HEK293 (cell line): Measurements from ENCODE around the gene AMOTL1.

ENCODE experiments used
- CTCF ChIA-PET: fragments of 350-600 bp; formaldehyde crosslinking; extraction: SDS; loops from one replicate; lab custom pipeline; 2021; ENCODE audit warnings: antibody characterized with exemption; lab: Yijun Ruan, JAX
- POLR2A ChIA-PET: fragments of 300-600 bp; formaldehyde crosslinking; extraction: SDS; loops from one replicate; lab custom pipeline; 2020; ENCODE audit warnings: antibody characterized with exemption, inconsistent platforms; lab: Yijun Ruan, JAX
- H3K27ac ChIP-seq: fragments of 200-500 bp; sonication (Bioruptor generic); 2 replicates; pipeline ENCODE4 v1.5.1; 2014; ENCODE audit warnings: low read depth, low read length, control low read depth, inconsistent platforms; ENCODE audit errors: extremely low read depth
- H3K36me3 ChIP-seq, 2 experiments: fragments of 200-500 bp in 1 of 2; sonication (Bioruptor generic) in 1 of 2; 1 replicate in 1 of 2; 2 replicates in 1 of 2; pipeline ENCODE4 v1.5.1; 2014 to 2017; ENCODE audit warnings: inconsistent platforms in 2 of 2, low read length in 2 of 2; ENCODE audit not compliant: control insufficient read depth in 2 of 2, insufficient read depth in 1 of 2
- H3K4me1 ChIP-seq: fragments of 200-500 bp; sonication (Bioruptor generic); 2 replicates; pipeline ENCODE4 v1.5.1; 2014; ENCODE audit warnings: mild to moderate bottlenecking, low read length, inconsistent platforms; ENCODE audit not compliant: control insufficient read depth, insufficient read depth
- H3K4me3 ChIP-seq: 2 replicates; pipeline ENCODE4 v1.5.1; 2011; ENCODE audit warnings: low read depth, mild to moderate bottlenecking, control low read depth, low read length, moderate library complexity
- H3K9me3 ChIP-seq: fragments of 200-500 bp; sonication (Bioruptor generic); 2 replicates; pipeline ENCODE4 v1.5.1; 2014; ENCODE audit warnings: low read depth, low read length, inconsistent platforms; ENCODE audit not compliant: control insufficient read depth, insufficient read depth
- BCL6B ChIP-seq: fragments of 450-650 bp; formaldehyde crosslinking; IDR thresholded peaks from 2 replicates; pipeline ENCODE4 v1.5.1; 2017; ENCODE audit warnings: missing biosample characterization, missing genetic modification characterization
- GLI2 ChIP-seq: fragments of 450-650 bp; formaldehyde crosslinking; IDR thresholded peaks from 2 replicates; pipeline ENCODE4; 2017; ENCODE audit warnings: missing biosample characterization, missing genetic modification characterization, low read depth, borderline replicate concordance
- KLF7 ChIP-seq: fragments of 450-650 bp; formaldehyde crosslinking; IDR thresholded peaks from 2 replicates; pipeline ENCODE4 v1.5.1; 2016; ENCODE audit warnings: missing biosample characterization, missing genetic modification characterization, borderline replicate concordance
- KLF8 ChIP-seq: fragments of 450-650 bp; formaldehyde crosslinking; IDR thresholded peaks from 2 replicates; pipeline ENCODE4 v1.5.1; 2016; ENCODE audit warnings: missing biosample characterization, missing genetic modification characterization
- OVOL3 ChIP-seq: fragments of 450-650 bp; formaldehyde crosslinking; IDR thresholded peaks from 2 replicates; pipeline ENCODE4 v1.5.1; 2016; ENCODE audit warnings: missing biosample characterization, missing genetic modification characterization
- ZBTB17 ChIP-seq: fragments of 450-650 bp; formaldehyde crosslinking; IDR thresholded peaks from 2 replicates; pipeline ENCODE4 v1.5.1; 2016; ENCODE audit warnings: missing biosample characterization, missing genetic modification characterization
- ZBTB48 ChIP-seq: fragments of 450-650 bp; formaldehyde crosslinking; IDR thresholded peaks from 2 replicates; pipeline ENCODE4 v1.5.1; 2016; ENCODE audit warnings: missing biosample characterization, missing genetic modification characterization
- ZFP41 ChIP-seq: fragments of 450-650 bp; formaldehyde crosslinking; IDR thresholded peaks from 2 replicates; pipeline ENCODE4 v1.5.1; 2016; ENCODE audit warnings: missing biosample characterization, missing genetic modification characterization, borderline replicate concordance
- ZFP69B ChIP-seq: fragments of 450-650 bp; formaldehyde crosslinking; IDR thresholded peaks from 2 replicates; pipeline ENCODE4 v1.5.1; 2016; ENCODE audit warnings: missing biosample characterization, missing genetic modification characterization
- ZNF175 ChIP-seq: fragments of 450-650 bp; formaldehyde crosslinking; IDR thresholded peaks from 2 replicates; pipeline ENCODE4 v1.5.1; 2016; ENCODE audit warnings: missing biosample characterization, missing genetic modification characterization
- ZNF19 ChIP-seq: fragments of 450-650 bp; formaldehyde crosslinking; IDR thresholded peaks from 2 replicates; pipeline ENCODE4; 2016; ENCODE audit warnings: missing biosample characterization, missing genetic modification characterization, low read depth
- ZNF266 ChIP-seq: fragments of 450-650 bp; formaldehyde crosslinking; IDR thresholded peaks from 2 replicates; pipeline ENCODE4 v1.5.1; 2016; ENCODE audit warnings: missing biosample characterization, missing genetic modification characterization, low read depth
- ZNF311 ChIP-seq: fragments of 450-650 bp; formaldehyde crosslinking; IDR thresholded peaks from 2 replicates; pipeline ENCODE4 v1.5.1; 2017; ENCODE audit warnings: missing biosample characterization, missing genetic modification characterization, borderline replicate concordance
- ZNF37A ChIP-seq: fragments of 450-650 bp; IDR thresholded peaks from 2 replicates; pipeline ENCODE4 v1.5.1; 2018; ENCODE audit warnings: missing biosample characterization, missing genetic modification characterization
- ZNF391 ChIP-seq: fragments of 450-650 bp; formaldehyde crosslinking; IDR thresholded peaks from 2 replicates; pipeline ENCODE4 v1.5.1; 2016; ENCODE audit warnings: low read depth, missing biosample characterization, missing genetic modification characterization, borderline replicate concordance
- ZNF398 ChIP-seq: fragments of 450-650 bp; formaldehyde crosslinking; IDR thresholded peaks from 2 replicates; pipeline ENCODE4 v1.5.1; 2017; ENCODE audit warnings: missing biosample characterization, missing genetic modification characterization
- ZNF404 ChIP-seq: fragments of 450-650 bp; formaldehyde crosslinking; IDR thresholded peaks from 2 replicates; pipeline ENCODE4 v1.5.1; 2017; ENCODE audit warnings: missing biosample characterization, missing genetic modification characterization
- ZNF416 ChIP-seq: fragments of 450-650 bp; formaldehyde crosslinking; IDR thresholded peaks from 2 replicates; pipeline ENCODE4 v1.5.1; 2016; ENCODE audit warnings: missing biosample characterization, missing genetic modification characterization
- ZNF514 ChIP-seq: fragments of 450-650 bp; formaldehyde crosslinking; IDR thresholded peaks from 2 replicates; pipeline ENCODE4 v1.5.1; 2016; ENCODE audit warnings: missing biosample characterization, missing genetic modification characterization
- ZNF549 ChIP-seq: fragments of 450-650 bp; IDR thresholded peaks from 2 replicates; pipeline ENCODE4 v1.5.1; 2018; ENCODE audit warnings: missing biosample characterization, missing genetic modification characterization, mild to moderate bottlenecking, inconsistent platforms, moderate library complexity
- ZNF660 ChIP-seq: fragments of 450-650 bp; IDR thresholded peaks from 2 replicates; pipeline ENCODE4 v1.5.1; 2018; ENCODE audit warnings: missing biosample characterization, mild to moderate bottlenecking, missing genetic modification characterization
- ZNF785 ChIP-seq: fragments of 450-650 bp; formaldehyde crosslinking; IDR thresholded peaks from 2 replicates; pipeline ENCODE4 v1.5.1; 2016; ENCODE audit warnings: missing biosample characterization, missing genetic modification characterization
- TF ChIP-seq, protein P1 (sequence below): fragments of 450-650 bp; formaldehyde crosslinking; IDR thresholded peaks from 2 replicates; pipeline ENCODE4 v1.5.1; 2017; ENCODE audit warnings: missing biosample characterization, missing genetic modification characterization
- TF ChIP-seq, protein P2 (sequence below): IDR thresholded peaks from 2 replicates; pipeline ENCODE4 v1.6.1; 2011; ENCODE audit warnings: mild to moderate bottlenecking, low read depth, low read length, borderline replicate concordance

The AMOTL1 gene

GRCh38 chr11:94884376-94884775, 116.2 kb downstream of the AMOTL1 start (continued):
- TF ChIP-seq ZNF398 (tag by site-specific recombination): no peak
- no peak for TF ChIP-seq ZFP41
- TF ChIP-seq ZNF266 (tag by site-specific recombination): no peak

GRCh38 chr11:94885133-94885532, 117.0 kb downstream of the AMOTL1 start:
- Histone ChIP-seq H3K9me3 (no peaks in the 10 kb centered on the region), H3K4me3 (no peak overlapping the region), H3K4me1 (no peaks in the 10 kb centered on the region), H3K27ac (no peak overlapping the region), H3K36me3 (peaks cover 0 to 25% of the 10 kb centered on the region in 2 experiments; a peak in 1 of 3 replicates)
- POLR2A ChIA-PET: no interaction called here
- CTCF ChIA-PET: interaction anchor here (0.9 to 4.4 kb wide), 3 partner anchors 12 to 262 kb away, joined by 3 to 15 read pairs (median 8); no protein-coding TSS in a partner anchor
- TF ChIP-seq ZNF311 (tag by site-specific recombination): no peak
- no peak for TF ChIP-seq ZNF660 (tag by site-specific recombination)
- TF ChIP-seq ZNF785 (tag by site-specific recombination): no peak
- TF ChIP-seq KLF8: no peak
- TF ChIP-seq, protein P1, sequence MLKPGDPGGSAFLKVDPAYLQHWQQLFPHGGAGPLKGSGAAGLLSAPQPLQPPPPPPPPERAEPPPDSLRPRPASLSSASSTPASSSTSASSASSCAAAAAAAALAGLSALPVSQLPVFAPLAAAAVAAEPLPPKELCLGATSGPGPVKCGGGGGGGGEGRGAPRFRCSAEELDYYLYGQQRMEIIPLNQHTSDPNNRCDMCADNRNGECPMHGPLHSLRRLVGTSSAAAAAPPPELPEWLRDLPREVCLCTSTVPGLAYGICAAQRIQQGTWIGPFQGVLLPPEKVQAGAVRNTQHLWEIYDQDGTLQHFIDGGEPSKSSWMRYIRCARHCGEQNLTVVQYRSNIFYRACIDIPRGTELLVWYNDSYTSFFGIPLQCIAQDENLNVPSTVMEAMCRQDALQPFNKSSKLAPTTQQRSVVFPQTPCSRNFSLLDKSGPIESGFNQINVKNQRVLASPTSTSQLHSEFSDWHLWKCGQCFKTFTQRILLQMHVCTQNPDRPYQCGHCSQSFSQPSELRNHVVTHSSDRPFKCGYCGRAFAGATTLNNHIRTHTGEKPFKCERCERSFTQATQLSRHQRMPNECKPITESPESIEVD (tag by site-specific recombination): no peak
- TF ChIP-seq GLI2 (tag by site-specific recombination): no peak

DNA sequence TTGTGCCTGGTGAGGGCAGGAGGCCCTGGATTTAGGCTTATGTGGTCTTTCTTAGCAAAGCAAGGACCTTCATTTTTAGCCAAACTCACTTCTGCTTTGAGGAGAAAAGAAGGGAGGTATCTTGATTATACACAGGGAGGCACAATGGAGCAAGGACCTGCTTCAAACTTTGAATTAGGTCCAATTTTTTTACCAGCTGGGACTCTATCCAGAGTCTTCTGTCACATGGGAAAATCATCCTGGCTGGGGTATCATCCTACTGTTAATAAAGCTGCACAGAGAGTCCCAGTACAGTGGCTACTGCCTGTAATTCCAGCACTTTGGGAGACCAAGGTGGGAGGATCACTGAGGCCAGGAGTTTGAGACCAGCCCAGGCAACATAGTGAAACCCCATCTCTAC, 117.4 kb downstream of the AMOTL1 start:
- no peak overlapping the region for H3K27ac ChIP-seq
- ChIA-PET POLR2A (no interaction called here), CTCF (interaction anchor here (0.9 to 4.4 kb wide), 3 partner anchors 12 to 262 kb away, joined by 3 to 15 read pairs (median 8); no protein-coding TSS in a partner anchor)
- no peak overlapping the region for H3K4me3 ChIP-seq
- no peaks in the 10 kb centered on the region for H3K4me1 ChIP-seq
- TF ChIP-seq KLF7 (tag by site-specific recombination): no peak
- no peak for TF ChIP-seq ZNF416
- no peak for TF ChIP-seq OVOL3 (tag by site-specific recombination)
- no peak for TF ChIP-seq ZNF19 (tag by site-specific recombination)
- no peak for TF ChIP-seq ZNF175
- no peak for TF ChIP-seq ZBTB48 (tag by site-specific recombination)
- no peak for TF ChIP-seq ZNF514 (tag by site-specific recombination)
- no peak for TF ChIP-seq ZNF398 (tag by site-specific recombination)
- no peak for TF ChIP-seq ZNF391 (tag by site-specific recombination)
- no peak for TF ChIP-seq BCL6B (tag by site-specific recombination)
- no peak for TF ChIP-seq ZBTB17 (tag by site-specific recombination)
- TF ChIP-seq ZNF37A (tag by site-specific recombination): no peak
- no peak for TF ChIP-seq ZFP69B
- TF ChIP-seq ZNF549 (tag by site-specific recombination): no peak
- TF ChIP-seq ZNF404 (tag by site-specific recombination): no peak
- TF ChIP-seq, protein P2, sequence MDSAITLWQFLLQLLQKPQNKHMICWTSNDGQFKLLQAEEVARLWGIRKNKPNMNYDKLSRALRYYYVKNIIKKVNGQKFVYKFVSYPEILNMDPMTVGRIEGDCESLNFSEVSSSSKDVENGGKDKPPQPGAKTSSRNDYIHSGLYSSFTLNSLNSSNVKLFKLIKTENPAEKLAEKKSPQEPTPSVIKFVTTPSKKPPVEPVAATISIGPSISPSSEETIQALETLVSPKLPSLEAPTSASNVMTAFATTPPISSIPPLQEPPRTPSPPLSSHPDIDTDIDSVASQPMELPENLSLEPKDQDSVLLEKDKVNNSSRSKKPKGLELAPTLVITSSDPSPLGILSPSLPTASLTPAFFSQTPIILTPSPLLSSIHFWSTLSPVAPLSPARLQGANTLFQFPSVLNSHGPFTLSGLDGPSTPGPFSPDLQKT: no peak
- H3K36me3 ChIP-seq: peaks cover 0 to 25% of the 10 kb centered on the region in 2 experiments; a peak in 1 of 3 replicates
- H3K9me3 ChIP-seq: no peaks in the 10 kb centered on the region
